ENCODE results near the gene CCDC175.

The CCDC175 gene

GRCh38 chr14:59595071-59595470 is 18.5 kb upstream of the CCDC175 start:
- no peak for ATAC-seq
- TF ChIP-seq ZFP30 (CRISPR knock-in tag; IDR thresholded peaks at IDR 0.05) (no peak), CSDC2 (CRISPR knock-in tag; IDR thresholded peaks at IDR 0.05) (no peak), ZNF70 (CRISPR knock-in tag; IDR thresholded peaks at IDR 0.05) (no peak), TOX (CRISPR knock-in tag; IDR thresholded peaks at IDR 0.05; ENCODE audit: borderline replicate concordance) (no peak), ESRRG (CRISPR knock-in tag; IDR thresholded peaks at IDR 0.05) (no peak), CREB5 (CRISPR knock-in tag; IDR thresholded peaks at IDR 0.05; ENCODE audit: low read depth) (no peak), ISL1 (CRISPR knock-in tag; IDR thresholded peaks at IDR 0.05) (no peak), RARB (CRISPR knock-in tag; IDR thresholded peaks at IDR 0.05) (no peak), ZNF565 (CRISPR knock-in tag; conservative IDR thresholded peaks at IDR 0.05; ENCODE audit: low read depth) (no peak), ZC3H10 (CRISPR knock-in tag; IDR thresholded peaks at IDR 0.05) (no peak), PATZ1 (CRISPR knock-in tag; IDR thresholded peaks at IDR 0.05; ENCODE audit: borderline replicate concordance) (no peak), PPARA (CRISPR knock-in tag; IDR thresholded peaks at IDR 0.05; ENCODE audit: borderline replicate concordance) (no peak), TSHZ2 (CRISPR knock-in tag; IDR thresholded peaks at IDR 0.05) (no peak), ARNTL (CRISPR knock-in tag; IDR thresholded peaks at IDR 0.05; ENCODE audit: borderline replicate concordance, low read depth) (no peak), CSRNP3 (CRISPR knock-in tag; IDR thresholded peaks at IDR 0.05) (no peak), TCF4 (CRISPR knock-in tag; IDR thresholded peaks at IDR 0.05; ENCODE audit: borderline replicate concordance) (no peak), OSR1 (CRISPR knock-in tag; IDR thresholded peaks at IDR 0.05) (no peak), ZNF8 (CRISPR knock-in tag; IDR thresholded peaks at IDR 0.05) (no peak), GLIS3 (CRISPR knock-in tag; IDR thresholded peaks at IDR 0.05) (no peak), SNAI2 (CRISPR knock-in tag; IDR thresholded peaks at IDR 0.05) (no peak)

- TF ChIP-seq ZC3H10 (CRISPR knock-in tag; IDR thresholded peaks at IDR 0.05) (no peak), RARB (CRISPR knock-in tag; IDR thresholded peaks at IDR 0.05) (no peak), PATZ1 (CRISPR knock-in tag; IDR thresholded peaks at IDR 0.05; ENCODE audit: borderline replicate concordance) (no peak), CSDC2 (CRISPR knock-in tag; IDR thresholded peaks at IDR 0.05) (no peak), ISL1 (CRISPR knock-in tag; IDR thresholded peaks at IDR 0.05) (no peak)
- ATAC-seq: no peak
These were observed 15.2 kb upstream of the CCDC175 start for GRCh38 chr14:59591641-59592370.

GRCh38 chr14:59588101-59588500 is 11.5 kb upstream of the CCDC175 start:
- no peak for ATAC-seq
- TF ChIP-seq ZNF565 (CRISPR knock-in tag; conservative IDR thresholded peaks at IDR 0.05; ENCODE audit: low read depth) (no peak), OSR1 (CRISPR knock-in tag; IDR thresholded peaks at IDR 0.05) (no peak), ZC3H10 (CRISPR knock-in tag; IDR thresholded peaks at IDR 0.05) (no peak), TCF4 (CRISPR knock-in tag; IDR thresholded peaks at IDR 0.05; ENCODE audit: borderline replicate concordance) (no peak), POU6F1 (CRISPR knock-in tag; IDR thresholded peaks at IDR 0.05; ENCODE audit: borderline replicate concordance, low read depth) (no peak), ZNF8 (CRISPR knock-in tag; IDR thresholded peaks at IDR 0.05) (no peak), PATZ1 (CRISPR knock-in tag; IDR thresholded peaks at IDR 0.05; ENCODE audit: borderline replicate concordance) (no peak)
